ENCODE measurements around the gene PPP6R3. TPM values are rescaled to one million over a fixed set of nuclear protein-coding genes. Genes with fewer than 3 reads are reported as not detected.

The PPP6R3 gene
- polyA plus RNA-seq, 1 experiment, result 58.5 TPM

GRCh38 chr11:68531129-68531693 is 70.7 kb downstream of the PPP6R3 start:
- Histone ChIP-seq H3K9me3 (ENCODE audit: control insufficient read depth, insufficient read depth, low read length) (no peaks in the 10 kb centered on the region), H3K27ac (ENCODE audit: low read depth, low read length) (no peak overlapping the region), H3K27me3 (ENCODE audit: control insufficient read depth, insufficient read depth, low read length) (no peaks in the 10 kb centered on the region), H3K4me3 (ENCODE audit: low read depth, low read length) (no peak overlapping the region)
- ChIA-PET CTCF (no interaction called here), POLR2A (no interaction called here)
- DNase-seq (ENCODE audit: low read depth, low spot score), result no peak
- TF ChIP-seq CTCF (IDR thresholded peaks at IDR 0.05; ENCODE audit: low read depth, low read length), result no peak

- ChIA-PET CTCF (no interaction called here), POLR2A (no interaction called here)
- DNase-seq (ENCODE audit: low read depth, low spot score), result no peak
- no peak for TF ChIP-seq CTCF (IDR thresholded peaks at IDR 0.05; ENCODE audit: low read depth, low read length)
- Histone ChIP-seq H3K27me3 (ENCODE audit: control insufficient read depth, insufficient read depth, low read length) (no peaks in the 10 kb centered on the region), H3K27ac (ENCODE audit: low read depth, low read length) (no peak overlapping the region), H3K4me3 (ENCODE audit: low read depth, low read length) (no peak overlapping the region), H3K9me3 (ENCODE audit: control insufficient read depth, insufficient read depth, low read length) (no peaks in the 10 kb centered on the region)
Measured at GRCh38 chr11:68532727-68533369, 72.3 kb downstream of the PPP6R3 start.

GRCh38 chr11:68533945-68534344 is 73.4 kb downstream of the PPP6R3 start:
- Histone ChIP-seq H3K9me3 (ENCODE audit: control insufficient read depth, insufficient read depth, low read length) (no peaks in the 10 kb centered on the region), H3K27me3 (ENCODE audit: control insufficient read depth, insufficient read depth, low read length) (no peaks in the 10 kb centered on the region), H3K4me3 (ENCODE audit: low read depth, low read length) (no peak overlapping the region), H3K27ac (ENCODE audit: low read depth, low read length) (no peak overlapping the region)
- ChIA-PET POLR2A (no interaction called here), CTCF (no interaction called here)
- TF ChIP-seq CTCF (IDR thresholded peaks at IDR 0.05; ENCODE audit: low read depth, low read length), result no peak
- no peak for DNase-seq (ENCODE audit: low read depth, low spot score)

GRCh38 chr11:68535098-68535497 is 74.5 kb downstream of the PPP6R3 start:
- no peak for DNase-seq (ENCODE audit: low read depth, low spot score)
- POLR2A ChIA-PET, result interaction anchor here (0.6 kb wide), 1 partner anchor 525 kb away, joined by 4 read pairs; the partner anchor contains the start of gene ALDH3B1
- no peak overlapping the region for H3K4me3 ChIP-seq (ENCODE audit: low read depth, low read length)
- no peak for TF ChIP-seq CTCF (IDR thresholded peaks at IDR 0.05; ENCODE audit: low read depth, low read length)
- H3K9me3 ChIP-seq (ENCODE audit: control insufficient read depth, insufficient read depth, low read length), result no peaks in the 10 kb centered on the region
- CTCF ChIA-PET, result no interaction called here
- H3K27ac ChIP-seq (ENCODE audit: low read depth, low read length), result no peak overlapping the region
- no peaks in the 10 kb centered on the region for H3K27me3 ChIP-seq (ENCODE audit: control insufficient read depth, insufficient read depth, low read length)

- ChIA-PET CTCF (no interaction called here), POLR2A (interaction anchor here (0.6 kb wide), 1 partner anchor 24 kb away, joined by 3 read pairs; no protein-coding TSS in a partner anchor)
- Histone ChIP-seq H3K27ac (ENCODE audit: low read depth, low read length) (no peak overlapping the region), H3K27me3 (ENCODE audit: control insufficient read depth, insufficient read depth, low read length) (no peaks in the 10 kb centered on the region), H3K9me3 (ENCODE audit: control insufficient read depth, insufficient read depth, low read length) (no peaks in the 10 kb centered on the region), H3K4me3 (ENCODE audit: low read depth, low read length) (no peak overlapping the region)
- DNase-seq (ENCODE audit: low read depth, low spot score), result no peak
- no peak for TF ChIP-seq CTCF (IDR thresholded peaks at IDR 0.05; ENCODE audit: low read depth, low read length)
Measured at GRCh38 chr11:68536706-68537105, 76.2 kb downstream of the PPP6R3 start.

All from AG04450 (cell line).